HG02870 (cell line): Measurements from ENCODE around the gene CENPE.
"Not testable (repeated sequence)": the region's sequence is repeated elsewhere in the genome, so short reads cannot be mapped to it uniquely, and the experiment has no call there.

Experiments used
- ATAC-seq: cut with Tn5 transposase; IDR thresholded peaks from one replicate; pipeline ENCODE4 v1.9.1; 2021; ENCODE audit warnings: mild to moderate bottlenecking, moderate library complexity; ENCODE audit not compliant: unreplicated experiment

Gene CENPE, protein sequence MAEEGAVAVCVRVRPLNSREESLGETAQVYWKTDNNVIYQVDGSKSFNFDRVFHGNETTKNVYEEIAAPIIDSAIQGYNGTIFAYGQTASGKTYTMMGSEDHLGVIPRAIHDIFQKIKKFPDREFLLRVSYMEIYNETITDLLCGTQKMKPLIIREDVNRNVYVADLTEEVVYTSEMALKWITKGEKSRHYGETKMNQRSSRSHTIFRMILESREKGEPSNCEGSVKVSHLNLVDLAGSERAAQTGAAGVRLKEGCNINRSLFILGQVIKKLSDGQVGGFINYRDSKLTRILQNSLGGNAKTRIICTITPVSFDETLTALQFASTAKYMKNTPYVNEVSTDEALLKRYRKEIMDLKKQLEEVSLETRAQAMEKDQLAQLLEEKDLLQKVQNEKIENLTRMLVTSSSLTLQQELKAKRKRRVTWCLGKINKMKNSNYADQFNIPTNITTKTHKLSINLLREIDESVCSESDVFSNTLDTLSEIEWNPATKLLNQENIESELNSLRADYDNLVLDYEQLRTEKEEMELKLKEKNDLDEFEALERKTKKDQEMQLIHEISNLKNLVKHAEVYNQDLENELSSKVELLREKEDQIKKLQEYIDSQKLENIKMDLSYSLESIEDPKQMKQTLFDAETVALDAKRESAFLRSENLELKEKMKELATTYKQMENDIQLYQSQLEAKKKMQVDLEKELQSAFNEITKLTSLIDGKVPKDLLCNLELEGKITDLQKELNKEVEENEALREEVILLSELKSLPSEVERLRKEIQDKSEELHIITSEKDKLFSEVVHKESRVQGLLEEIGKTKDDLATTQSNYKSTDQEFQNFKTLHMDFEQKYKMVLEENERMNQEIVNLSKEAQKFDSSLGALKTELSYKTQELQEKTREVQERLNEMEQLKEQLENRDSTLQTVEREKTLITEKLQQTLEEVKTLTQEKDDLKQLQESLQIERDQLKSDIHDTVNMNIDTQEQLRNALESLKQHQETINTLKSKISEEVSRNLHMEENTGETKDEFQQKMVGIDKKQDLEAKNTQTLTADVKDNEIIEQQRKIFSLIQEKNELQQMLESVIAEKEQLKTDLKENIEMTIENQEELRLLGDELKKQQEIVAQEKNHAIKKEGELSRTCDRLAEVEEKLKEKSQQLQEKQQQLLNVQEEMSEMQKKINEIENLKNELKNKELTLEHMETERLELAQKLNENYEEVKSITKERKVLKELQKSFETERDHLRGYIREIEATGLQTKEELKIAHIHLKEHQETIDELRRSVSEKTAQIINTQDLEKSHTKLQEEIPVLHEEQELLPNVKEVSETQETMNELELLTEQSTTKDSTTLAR (N-terminal part only)

DNA sequence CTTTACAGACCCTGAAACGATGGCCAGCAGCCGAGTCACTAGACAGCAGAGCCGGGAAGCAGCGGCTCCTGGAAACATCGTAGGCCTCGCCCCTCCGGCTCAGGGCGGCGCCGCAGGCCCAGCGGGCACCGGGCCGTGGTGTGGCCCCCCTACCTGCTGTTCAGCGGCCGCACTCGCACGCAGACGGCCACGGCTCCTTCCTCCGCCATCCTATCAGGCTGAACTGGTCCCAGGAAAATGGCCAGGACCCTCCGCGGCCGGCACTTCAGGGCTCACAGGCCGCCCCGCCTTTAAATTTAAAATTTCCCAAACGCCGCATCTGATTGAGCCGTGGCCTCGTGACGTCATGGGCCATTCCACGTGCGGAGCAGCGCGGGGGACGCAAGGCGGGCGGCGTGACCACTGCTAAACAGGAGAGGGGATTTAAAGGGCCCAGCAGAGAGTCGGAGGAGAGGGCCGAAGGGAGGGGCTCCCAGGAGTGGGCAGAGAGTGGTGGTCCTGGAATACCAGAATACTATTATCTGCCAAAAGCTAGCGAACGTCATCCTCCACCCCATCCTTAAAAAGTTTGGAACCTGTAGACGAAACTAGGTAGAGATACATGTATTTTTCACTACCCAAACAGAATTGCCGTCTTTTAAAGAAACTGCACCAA lies at the start of gene CENPE:
Gene CENPE, minus strand, starts transcription at position 233 of the 655 bp plus-strand sequence. Its CDS starts 24 bp downstream, at position 209.
- ATAC-seq: peak; percentile 92

DNA sequence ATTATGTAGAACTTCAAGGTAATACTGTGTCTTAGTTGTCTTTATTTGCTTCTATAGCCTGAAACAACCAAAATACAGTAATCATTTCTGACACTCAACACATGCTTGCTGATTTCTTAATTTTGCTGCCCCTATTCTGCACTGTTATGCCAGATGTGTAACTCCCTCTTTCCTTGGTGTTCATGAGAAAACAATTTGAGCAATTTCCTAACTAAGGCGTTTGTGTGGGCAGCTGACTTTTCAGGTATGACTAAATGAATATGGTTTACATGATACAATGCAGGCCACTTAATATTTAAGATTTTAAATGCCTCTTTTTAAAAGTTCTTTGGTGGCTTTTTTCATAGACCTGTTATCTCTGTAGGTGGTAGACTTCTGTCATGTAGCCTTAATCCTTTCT lies 46.1 kb upstream of the CENPE start:
- no peak for ATAC-seq

DNA sequence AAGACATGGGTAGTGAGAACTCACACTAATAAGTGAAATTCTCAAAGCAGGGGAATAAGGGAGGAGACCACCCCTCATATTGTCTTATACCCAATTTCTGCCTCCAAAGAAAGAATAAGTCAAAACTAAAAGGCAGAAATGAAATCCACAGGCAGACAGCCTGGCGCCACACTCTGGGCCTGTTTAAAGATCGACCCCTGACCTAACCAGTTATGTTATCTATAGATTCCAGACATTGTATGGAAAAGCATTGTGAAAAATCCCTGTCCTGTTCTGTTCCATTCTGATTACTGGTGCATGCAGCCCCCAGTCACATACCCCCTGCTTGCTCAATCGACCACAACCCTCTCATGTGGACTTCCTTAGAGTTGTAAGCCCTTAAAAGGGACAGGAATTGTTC lies 32.8 kb upstream of the CENPE start:
- not testable (repeated sequence) for ATAC-seq

DNA sequence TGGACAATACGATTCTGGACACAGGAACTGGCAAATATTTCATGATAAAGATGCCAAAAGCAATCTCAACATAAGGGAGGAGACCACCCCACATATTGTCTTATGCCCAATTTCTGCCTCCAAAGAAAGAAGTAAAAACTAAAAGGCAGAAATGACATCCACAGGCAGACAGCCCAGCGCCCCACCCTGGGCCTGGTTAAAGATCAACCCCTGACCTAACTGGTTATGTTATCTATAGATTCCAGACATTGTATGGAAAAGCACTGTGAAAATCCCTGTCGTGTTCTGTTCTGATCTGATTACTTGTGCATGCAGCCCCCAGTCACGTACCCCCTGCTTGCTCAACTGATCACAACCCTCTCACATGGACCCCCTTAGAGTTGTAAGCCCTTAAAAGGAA lies 25.4 kb upstream of the CENPE start:
- ATAC-seq: not testable (repeated sequence)

DNA sequence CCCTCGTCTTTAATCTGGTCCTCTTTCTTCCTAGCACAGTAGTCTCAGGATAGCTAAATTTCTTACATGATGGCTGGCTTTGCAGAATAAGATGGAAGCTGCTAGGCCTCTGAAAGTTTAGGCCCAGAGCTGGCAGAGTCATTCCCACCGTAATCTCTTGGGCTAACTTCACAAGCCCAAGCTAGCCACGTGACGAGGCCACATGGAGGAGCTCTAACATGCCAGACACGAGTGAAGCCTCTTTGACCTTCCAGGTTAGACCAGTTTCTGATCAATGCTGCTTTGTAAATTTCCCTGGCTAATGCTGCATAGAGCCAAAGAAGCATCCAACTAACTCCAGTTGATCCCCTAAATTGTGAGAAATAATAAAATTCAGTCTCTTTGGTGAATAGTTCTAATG lies 9.5 kb upstream of the CENPE start:
- no peak for ATAC-seq

DNA sequence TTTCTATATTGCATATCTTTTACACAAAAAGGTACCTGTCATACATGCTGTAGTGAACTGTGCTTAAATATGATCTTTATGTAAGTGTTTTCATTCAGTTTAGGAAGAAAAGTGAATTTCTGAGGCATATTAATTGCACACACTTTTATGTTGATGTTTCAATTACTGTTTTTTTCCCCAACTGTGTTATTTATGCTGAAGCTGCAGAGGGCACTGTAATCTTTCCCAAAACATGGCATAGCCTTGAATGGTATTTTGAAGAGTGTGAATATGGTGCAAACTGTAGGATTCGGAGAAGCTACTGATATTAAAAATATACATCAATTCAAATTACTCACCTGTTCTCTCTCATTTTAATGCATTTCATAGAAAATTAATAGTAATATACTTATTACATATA lies 6.0 kb upstream of the CENPE start:
- ATAC-seq: no peak

DNA sequence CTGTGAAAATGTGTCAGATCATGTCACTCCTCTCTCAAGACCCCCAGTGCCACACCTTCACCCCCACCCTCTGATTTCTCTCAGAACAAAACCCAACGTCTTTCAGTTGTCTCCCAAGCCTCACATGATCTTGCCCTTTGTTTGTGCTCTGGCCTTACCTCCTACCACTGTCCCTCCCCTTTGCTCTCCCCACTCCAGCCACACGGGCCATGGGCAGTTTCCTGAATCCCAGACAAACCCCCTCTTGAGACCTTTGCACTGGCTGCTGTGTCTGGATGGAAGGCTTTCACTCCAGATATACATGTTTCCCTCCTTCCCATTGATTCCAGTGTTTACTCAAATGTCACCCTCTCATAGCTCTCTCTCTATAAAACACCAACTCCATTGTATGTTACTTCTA lies 3.6 kb upstream of the CENPE start:
- no peak for ATAC-seq

DNA sequence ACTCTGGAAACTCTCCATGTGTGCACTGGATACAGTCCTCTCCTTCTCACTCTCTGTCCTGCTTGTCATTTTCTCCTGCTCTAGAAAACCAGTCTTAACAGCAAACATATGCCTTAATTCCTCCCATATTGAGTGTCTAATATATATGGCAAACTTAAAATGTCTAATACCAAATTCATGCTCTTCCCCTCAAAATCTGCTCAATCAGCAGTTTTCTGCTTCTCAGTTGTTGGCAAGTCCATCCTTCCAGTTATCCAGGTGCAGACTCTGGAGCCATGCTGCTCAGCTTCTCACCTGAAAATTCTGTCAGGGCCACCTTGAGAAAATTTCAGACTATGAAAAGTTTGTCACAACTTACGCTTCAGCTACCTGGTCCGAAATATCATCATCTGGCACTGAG lies 3.1 kb upstream of the CENPE start:
- no peak for ATAC-seq

DNA sequence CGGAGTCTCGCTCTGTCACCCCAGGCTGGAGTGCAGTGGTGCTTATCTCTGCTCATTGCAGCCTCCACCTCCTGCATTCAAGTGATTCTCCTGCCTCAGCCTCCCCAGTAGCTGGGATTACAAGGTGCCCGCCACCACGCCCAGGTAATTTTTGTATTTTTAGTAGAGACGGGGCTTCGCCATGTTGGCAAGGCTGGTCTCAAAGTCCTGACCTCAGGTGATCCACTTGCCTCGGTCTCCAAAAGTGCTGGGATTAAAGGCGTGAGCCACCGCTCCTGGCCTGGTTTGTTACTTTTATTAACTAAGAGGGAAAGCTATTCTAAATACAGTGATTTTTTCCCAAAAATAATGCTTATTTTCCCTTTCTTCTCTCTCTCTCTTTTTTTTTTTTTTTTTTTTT lies 866 bp upstream of the CENPE start:
- ATAC-seq: no peak

DNA sequence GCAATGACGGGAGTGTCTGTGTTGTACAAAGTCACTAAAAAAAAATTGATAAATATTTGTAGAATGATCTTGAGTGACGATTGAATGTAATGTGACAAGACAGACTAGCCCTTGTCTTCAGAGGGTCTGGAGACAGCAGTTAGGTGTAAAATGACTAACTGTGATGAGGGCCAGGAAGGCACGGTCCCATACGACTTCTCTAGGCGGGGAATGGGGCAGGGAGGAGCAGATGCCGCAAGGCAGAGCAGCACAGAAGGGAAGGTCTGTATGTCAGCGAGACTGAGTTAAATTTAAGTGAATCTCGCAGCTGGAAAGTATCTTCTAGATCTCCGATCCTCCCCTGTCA lies 405 bp downstream of the CENPE start:
- peak; percentile 45 for ATAC-seq

DNA sequence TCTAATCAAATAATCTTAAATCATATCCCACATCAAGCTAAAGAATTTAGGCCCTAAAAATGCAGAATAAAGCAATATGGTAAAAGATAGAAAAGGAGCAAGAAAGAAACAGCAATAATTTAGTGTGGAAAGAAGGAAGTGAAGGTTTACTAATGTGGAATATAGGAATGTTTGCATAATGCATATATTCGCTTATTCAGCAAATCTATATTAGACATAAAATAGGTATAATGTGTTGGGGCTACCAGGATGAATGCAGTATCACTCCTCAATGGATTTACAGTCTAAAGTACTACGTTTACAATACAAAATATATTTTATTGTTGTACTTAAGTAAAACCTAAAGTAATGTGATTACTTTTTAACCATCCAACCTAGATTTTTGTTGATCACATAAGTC lies 4.7 kb downstream of the CENPE start:
- no peak for ATAC-seq

DNA sequence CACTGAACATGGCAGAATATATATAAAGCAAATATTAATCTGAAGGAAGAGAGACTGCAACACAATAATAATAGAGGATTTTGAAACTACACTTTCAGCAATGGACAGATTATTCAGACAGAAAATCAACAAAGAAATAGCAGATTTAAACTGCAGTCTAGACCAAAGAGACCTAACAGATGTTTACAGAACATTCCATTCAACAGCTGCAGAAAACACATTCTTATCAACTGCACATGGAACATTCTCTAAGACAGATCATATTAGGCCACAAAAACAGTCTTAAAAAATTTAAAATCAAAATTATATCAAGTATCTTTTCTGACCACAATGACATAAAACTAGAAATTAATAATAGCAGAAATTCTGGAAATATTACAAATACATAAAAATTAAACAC lies 27.1 kb downstream of the CENPE start:
- no peak for ATAC-seq

DNA sequence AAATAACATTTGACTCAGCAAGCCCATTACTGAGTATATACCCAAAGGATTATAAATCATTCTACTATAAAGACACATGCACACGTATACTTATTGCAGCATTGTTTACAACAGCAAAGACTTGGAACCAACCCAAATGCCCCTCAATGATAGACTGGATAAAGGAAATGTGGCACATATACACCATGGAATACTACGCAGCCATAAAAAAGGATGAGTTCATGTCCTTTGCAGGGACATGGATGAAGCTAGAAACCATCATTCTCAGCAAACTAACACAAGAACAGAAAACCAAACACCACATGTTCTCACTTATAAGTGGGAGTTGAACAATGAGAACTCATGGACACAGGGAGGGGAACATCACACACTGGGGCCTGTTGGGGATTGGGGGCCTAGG lies 28.4 kb downstream of the CENPE start:
- ATAC-seq: not testable (repeated sequence)

DNA sequence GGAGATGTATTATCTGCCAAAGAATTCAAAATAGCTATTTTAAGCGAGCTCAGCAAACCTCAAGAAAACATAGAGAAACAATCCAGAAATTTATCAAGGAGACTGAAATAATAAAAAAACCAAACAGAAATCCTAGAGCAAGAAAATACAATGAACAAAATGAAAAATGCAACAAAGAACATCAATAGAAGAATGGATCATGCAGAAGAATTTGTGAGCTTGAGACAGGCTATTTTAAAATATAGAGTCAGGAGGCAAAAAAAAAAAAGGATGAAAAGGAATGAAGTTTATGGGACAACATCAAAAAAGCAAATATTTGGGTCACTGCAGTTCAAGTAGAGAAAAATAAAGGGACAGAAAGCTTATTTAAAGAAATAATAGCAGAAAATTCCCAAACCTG lies 29.1 kb downstream of the CENPE start:
- ATAC-seq: no peak

DNA sequence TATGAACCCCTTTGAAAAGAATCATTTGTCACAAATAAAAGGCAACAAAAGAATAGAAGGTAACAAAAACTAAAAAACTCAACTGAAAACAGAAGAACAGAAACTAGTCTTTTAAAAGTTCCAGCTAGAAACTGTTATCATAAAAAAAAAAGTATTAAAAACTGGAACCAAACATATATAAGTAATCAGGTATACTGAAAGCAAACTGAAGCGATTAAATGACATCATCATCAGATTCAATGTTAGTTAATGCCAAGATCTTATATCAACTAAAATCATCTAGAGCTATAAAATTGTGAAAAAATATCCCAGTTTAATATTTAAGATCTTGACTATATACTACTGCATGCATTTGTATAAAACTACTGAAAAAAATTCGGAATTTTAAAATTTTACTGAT lies 36.0 kb downstream of the CENPE start:
- no peak for ATAC-seq

DNA sequence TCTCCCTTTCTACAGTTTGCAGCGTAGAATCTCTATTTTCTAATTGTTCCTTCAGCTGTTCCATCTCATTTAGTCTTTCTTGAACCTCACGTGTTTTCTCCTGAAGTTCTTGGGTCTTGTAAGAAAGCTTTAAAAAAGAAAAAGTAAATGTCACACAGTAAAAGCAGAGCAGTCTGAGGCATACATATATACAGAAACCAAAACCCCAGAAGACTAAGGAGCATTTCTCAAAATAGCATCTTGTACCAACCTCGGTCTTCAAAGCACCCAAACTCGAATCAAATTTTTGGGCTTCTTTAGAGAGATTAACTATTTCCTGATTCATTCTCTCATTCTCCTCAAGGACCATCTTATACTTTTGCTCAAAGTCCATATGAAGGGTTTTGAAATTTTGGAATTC lies 39.4 kb downstream of the CENPE start:
- no peak for ATAC-seq

DNA sequence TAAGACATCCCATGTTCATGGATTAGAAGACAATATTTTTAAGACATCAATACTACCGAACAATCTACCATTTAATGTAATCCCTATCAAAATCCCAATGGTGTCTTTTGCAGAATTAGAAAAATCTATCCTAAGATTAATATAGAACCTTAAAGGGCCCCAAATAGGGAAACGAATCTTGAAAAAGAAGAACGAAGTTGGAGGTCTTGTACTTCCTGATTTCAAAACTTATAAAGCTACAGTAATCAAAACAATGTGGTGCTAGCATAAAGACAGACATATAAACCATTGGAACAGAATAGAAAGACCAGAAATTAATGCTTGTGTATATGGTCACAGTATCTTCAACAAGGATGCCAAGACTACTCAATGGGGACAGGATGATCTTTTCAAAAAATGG lies 42.0 kb downstream of the CENPE start:
- no peak for ATAC-seq

DNA sequence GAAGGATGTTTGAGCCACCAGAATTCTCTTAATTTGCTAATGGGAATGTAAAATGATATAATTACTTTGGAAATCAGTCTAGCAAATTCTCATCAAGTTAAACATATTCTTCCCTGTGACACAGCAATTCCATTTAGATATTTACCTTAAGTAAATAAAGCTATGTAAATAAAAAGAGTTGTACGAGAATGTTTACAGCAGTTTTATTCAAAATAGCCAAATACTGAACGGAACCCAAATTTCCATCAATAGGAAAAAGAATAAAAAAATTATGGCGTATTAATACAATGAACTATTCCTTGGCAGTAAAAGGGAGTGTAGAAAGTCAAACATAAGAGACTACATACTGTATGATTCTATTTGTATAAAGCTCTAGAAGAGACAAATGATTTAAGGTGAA lies 45.8 kb downstream of the CENPE start:
- no peak for ATAC-seq

DNA sequence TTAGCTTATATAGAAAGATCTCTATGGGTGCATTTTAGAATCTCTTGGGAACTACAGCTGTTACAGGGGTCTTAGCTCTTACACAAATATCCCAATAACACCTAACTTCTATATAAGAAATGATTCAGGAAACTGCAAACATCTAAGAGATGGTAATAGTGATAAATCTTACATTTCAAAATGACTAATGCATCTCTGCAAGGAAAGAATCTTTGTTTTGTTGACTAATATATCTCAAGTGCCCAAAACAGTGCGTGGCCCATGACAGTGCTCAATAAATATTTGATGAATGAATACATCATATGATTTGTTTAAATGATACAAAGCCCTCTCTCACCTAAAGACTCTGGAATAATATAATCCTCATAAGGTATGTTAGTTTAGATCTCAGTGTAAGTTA lies 47.5 kb downstream of the CENPE start:
- no peak for ATAC-seq

DNA sequence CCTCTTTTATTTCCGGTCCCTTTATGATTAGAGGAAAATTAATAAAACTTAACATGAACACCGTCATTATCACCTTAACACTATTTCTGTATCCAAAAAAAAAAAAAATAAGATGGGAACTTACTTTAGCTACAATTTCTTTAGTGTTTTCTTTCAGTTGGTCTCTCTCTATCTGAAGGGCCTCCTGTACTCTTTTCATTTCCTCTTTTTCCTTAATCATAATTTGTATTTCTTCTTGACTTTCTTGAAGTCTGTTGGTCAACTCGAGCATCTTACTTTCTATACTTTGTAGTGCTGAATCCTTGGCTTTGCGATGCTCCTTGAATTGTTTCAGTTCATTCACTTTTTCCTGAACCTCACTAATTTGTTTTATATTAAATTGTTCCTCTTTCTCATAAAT lies 53.2 kb downstream of the CENPE start:
- ATAC-seq: no peak

DNA sequence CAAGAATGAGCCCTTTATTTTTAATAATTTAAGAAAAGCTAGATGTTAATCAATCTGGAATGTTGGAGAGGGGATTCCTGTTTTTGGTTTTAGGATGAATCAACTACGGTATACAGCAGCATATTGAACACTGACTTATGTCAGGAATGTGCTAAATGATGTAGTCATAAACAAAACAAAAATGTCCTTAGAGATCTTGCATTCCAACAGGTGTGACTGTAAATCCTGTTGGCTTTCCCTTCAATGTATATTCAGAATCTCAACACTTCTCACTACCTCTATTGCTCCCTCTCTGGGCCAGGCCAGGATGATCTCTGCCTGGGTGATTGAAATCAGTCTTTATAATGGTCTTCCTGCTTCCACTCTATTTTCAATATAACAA lies 60.7 kb downstream of the CENPE start:
- no peak for ATAC-seq
